Muscle of leg (tissue), 11 donors: ENCODE data around the gene CNTNAP1. TPM values are rescaled to one million over a fixed set of nuclear protein-coding genes. Genes with fewer than 3 reads are reported as not detected.

Experiments used
- DNase-seq: peaks from one replicate; pipeline ENCODE4 v3.0.0; 2013
- H3K27ac ChIP-seq: one replicate; pipeline ENCODE4 v1.5.1; 2013; ENCODE audit warnings: mild to moderate bottlenecking, low read length, control low read depth
- H3K27me3 ChIP-seq: one replicate; pipeline ENCODE4 v1.6.1; 2013; ENCODE audit warnings: low read length; ENCODE audit not compliant: control insufficient read depth, insufficient read depth
- H3K36me3 ChIP-seq: one replicate; pipeline ENCODE4 v1.6.1; 2013; ENCODE audit warnings: low read length; ENCODE audit not compliant: control insufficient read depth, insufficient read depth
- H3K4me1 ChIP-seq: one replicate; pipeline ENCODE4 v1.6.1; 2013; ENCODE audit warnings: low read length; ENCODE audit not compliant: control insufficient read depth, insufficient read depth
- H3K4me3 ChIP-seq: one replicate; pipeline ENCODE4 v1.5.1; 2013; ENCODE audit warnings: low read length, control low read depth
- H3K9me3 ChIP-seq: replicated peaks from 2 replicates; pipeline ENCODE4 v1.6.1; 2013; ENCODE audit warnings: low read depth, low read length; ENCODE audit not compliant: control insufficient read depth
- WGBS: methylation state at CpG from one replicate; pipeline ENCODE4 v1.1.5; 2013; ENCODE audit warnings: missing lambda C conversion rate; ENCODE audit not compliant: insufficient coverage; 5-methylcytosine and 5-hydroxymethylcytosine counted together
- polyA plus RNA-seq, 8 donors: library from polyadenylated mRNA; unstranded; fragments of 120-200 nt; gene quantifications; one replicate each; pipeline versions ENCODE4 v1.2.1 to v1.2.3, GENCODE V29; 2013; ENCODE audit warnings: inconsistent platforms in 1 of 8, low replicate concordance in 1 of 8; ENCODE audit not compliant: insufficient read length in 8 of 8, insufficient read depth in 1 of 8
- total RNA-seq: library from RNA; stranded (reverse); fragments of 120-200 nt; gene quantifications from one replicate; pipeline ENCODE4 v1.2.4, GENCODE V29; 2013

CNTNAP1 gene
- total and polyA plus RNA-seq, 9 donors = 8.1 to 15.7 (median 13.0) TPM

DNA sequence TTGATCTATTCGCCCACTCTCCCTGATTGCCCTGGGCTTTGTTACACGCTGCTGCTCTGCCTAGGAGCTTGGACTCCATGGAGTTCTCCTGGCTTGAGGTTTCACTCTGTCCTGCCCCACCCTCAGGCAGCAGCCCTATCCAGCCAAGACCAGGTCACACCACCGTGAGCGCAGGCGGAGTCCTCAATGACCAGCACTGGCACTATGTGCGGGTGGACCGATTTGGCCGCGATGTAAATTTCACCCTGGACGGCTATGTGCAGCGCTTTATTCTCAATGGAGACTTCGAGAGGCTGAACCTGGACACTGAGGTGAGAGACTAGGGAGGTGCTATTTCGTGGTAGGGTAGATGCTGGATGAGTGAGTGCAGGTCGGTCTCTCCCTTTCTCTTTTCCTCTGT is 3.5 kb downstream of the CNTNAP1 start:
- no peaks in the 10 kb centered on the region for H3K9me3 ChIP-seq
- peaks cover 36% of the 10 kb centered on the region for H3K4me1 ChIP-seq
- no peak for DNase-seq
- no peak overlapping the region for H3K27ac ChIP-seq
- H3K27me3 ChIP-seq = peaks cover 84% of the 10 kb centered on the region
- peaks cover 2% of the 10 kb centered on the region for H3K36me3 ChIP-seq
- no peak overlapping the region for H3K4me3 ChIP-seq
- 55% methylated on average over 8 of the region's 14 CpGs for WGBS

DNA sequence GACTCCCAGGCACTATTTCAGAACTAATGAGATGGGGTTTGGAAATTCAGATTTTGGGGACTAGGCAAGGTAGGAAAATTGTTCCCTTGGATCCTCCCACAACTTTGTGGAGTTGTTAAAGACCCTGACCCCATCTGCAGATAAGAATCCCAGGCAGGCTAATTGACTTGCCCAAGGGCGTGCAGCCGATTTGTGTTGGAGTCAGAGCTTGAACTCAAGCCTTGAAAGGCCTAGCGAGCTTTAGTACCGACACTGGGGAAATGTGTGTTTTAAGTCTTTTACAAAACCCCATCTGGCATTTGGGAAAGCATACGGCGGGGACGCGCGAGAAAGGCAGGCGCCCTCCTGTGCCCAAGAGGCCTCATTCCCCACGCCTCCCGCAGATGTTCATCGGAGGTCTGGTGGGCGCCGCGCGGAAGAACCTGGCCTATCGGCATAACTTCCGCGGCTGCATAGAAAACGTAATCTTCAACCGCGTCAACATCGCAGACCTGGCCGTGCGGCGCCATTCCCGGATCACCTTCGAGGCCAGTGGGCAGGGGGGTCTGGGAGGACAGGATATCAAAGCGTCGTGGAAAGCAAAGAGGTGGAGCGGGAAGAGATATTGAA is 4.3 kb downstream of the CNTNAP1 start:
- peaks cover 2% of the 10 kb centered on the region for H3K36me3 ChIP-seq
- no peaks in the 10 kb centered on the region for H3K9me3 ChIP-seq
- WGBS = 51% methylated on average over 31 of the region's 32 CpGs
- DNase-seq = no peak
- H3K27ac ChIP-seq = no peak overlapping the region
- no peak overlapping the region for H3K4me3 ChIP-seq
- peaks cover 78% of the 10 kb centered on the region for H3K27me3 ChIP-seq
- peaks cover 32% of the 10 kb centered on the region for H3K4me1 ChIP-seq

DNA sequence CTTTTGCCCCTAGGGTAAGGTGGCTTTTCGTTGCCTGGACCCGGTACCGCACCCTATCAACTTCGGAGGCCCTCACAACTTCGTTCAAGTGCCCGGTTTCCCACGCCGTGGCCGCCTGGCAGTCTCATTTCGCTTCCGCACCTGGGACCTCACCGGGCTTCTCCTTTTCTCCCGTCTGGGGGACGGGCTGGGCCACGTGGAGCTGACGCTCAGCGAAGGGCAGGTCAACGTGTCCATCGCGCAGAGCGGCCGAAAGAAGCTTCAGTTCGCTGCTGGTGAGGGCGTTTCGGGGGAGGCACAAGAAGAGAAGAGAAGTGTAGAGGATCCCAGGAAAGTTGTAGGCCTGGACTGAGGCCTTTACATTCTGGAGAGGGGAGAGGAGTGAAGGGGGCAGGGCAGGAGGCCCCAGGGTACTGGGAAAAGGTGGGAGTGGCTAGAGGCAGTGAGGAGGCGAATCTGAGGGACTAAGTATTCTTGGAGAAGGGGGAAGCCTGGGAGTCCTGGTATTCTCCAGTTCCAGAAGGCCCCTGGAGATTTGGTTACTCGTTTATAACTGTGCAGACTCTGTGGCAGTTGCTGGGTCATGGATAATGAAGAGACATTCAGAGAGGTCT is 5.5 kb downstream of the CNTNAP1 start:
- H3K4me1 ChIP-seq = peaks cover 22% of the 10 kb centered on the region
- peaks cover 8% of the 10 kb centered on the region for H3K36me3 ChIP-seq
- H3K27ac ChIP-seq = no peak overlapping the region
- H3K9me3 ChIP-seq = no peaks in the 10 kb centered on the region
- H3K27me3 ChIP-seq = peaks cover 68% of the 10 kb centered on the region
- no peak for DNase-seq
- 51% methylated on average over 26 of the region's 27 CpGs for WGBS
- H3K4me3 ChIP-seq = no peak overlapping the region

DNA sequence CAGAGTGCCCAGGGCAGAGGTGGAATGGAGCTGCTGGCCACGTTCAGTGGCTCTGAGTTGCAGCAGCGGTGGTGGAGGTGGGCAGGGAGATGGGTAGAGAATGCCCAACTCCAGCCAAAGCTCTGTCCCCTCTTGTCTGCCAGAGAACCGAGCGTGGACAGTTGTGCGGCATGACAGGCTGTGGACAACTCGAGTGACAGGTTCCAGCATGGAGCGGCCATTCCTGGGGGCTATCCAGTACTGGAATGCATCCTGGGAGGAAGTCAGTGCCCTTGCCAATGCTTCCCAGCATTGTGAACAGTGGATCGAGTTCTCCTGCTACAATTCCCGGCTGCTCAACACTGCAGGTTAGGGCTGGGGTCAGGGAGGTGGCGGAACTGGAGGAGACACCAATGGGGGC is 8.3 kb downstream of the CNTNAP1 start:
- peaks cover 41% of the 10 kb centered on the region for H3K27me3 ChIP-seq
- no peak for DNase-seq
- no peak overlapping the region for H3K4me3 ChIP-seq
- peaks cover 7% of the 10 kb centered on the region for H3K4me1 ChIP-seq
- H3K36me3 ChIP-seq = peaks cover 23% of the 10 kb centered on the region
- H3K27ac ChIP-seq = no peak overlapping the region
- H3K9me3 ChIP-seq = no peaks in the 10 kb centered on the region
- WGBS = 80% methylated on average over 10 of the region's 10 CpGs

DNA sequence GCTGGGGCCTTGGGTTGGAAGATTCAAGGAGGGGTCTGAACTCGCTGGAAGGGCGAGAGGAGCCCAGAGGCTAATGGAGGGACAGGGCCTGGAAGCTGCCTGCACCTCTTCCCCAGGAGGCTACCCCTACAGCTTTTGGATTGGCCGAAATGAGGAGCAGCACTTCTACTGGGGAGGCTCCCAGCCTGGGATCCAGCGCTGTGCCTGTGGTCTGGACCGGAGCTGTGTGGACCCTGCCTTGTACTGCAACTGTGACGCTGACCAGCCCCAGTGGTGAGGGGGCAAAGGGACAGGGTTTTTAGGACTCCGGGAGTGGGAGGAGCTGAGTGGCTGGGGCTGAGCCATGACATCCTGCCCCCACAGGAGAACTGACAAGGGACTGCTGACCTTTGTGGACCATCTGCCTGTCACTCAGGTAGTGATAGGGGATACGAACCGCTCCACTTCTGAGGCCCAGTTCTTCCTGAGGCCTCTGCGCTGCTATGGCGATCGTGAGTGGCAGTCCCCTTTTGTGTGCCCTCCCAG is 8.8 kb downstream of the CNTNAP1 start:
- DNase-seq = no peak
- Histone ChIP-seq H3K9me3 (no peaks in the 10 kb centered on the region), H3K4me1 (peaks cover 7% of the 10 kb centered on the region), H3K27ac (no peak overlapping the region), H3K27me3 (peaks cover 36% of the 10 kb centered on the region), H3K36me3 (peaks cover 25% of the 10 kb centered on the region), H3K4me3 (no peak overlapping the region)
- WGBS = 78% methylated on average over 12 of the region's 12 CpGs

- Histone ChIP-seq H3K9me3 (no peaks in the 10 kb centered on the region), H3K4me3 (no peak overlapping the region), H3K27me3 (peaks cover 22% of the 10 kb centered on the region), H3K4me1 (no peaks in the 10 kb centered on the region), H3K36me3 (peaks cover 30% of the 10 kb centered on the region), H3K27ac (no peak overlapping the region)
- WGBS = 88% methylated on average over 9 of the region's 11 CpGs
- no peak for DNase-seq
These were observed 10.2 kb downstream of the CNTNAP1 start for GRCh38 chr17:42692489-42692888.

- no CpG with 5 or more reads among the region's 3 CpGs for WGBS
- H3K36me3 ChIP-seq = peaks cover 40% of the 10 kb centered on the region
- no peaks in the 10 kb centered on the region for H3K9me3 ChIP-seq
- peaks cover 2% of the 10 kb centered on the region for H3K27me3 ChIP-seq
- peaks cover 8% of the 10 kb centered on the region for H3K4me1 ChIP-seq
- no peak overlapping the region for H3K4me3 ChIP-seq
- no peak overlapping the region for H3K27ac ChIP-seq
- DNase-seq = no peak
These were observed 12.2 kb downstream of the CNTNAP1 start for GRCh38 chr17:42694524-42694923.

DNA sequence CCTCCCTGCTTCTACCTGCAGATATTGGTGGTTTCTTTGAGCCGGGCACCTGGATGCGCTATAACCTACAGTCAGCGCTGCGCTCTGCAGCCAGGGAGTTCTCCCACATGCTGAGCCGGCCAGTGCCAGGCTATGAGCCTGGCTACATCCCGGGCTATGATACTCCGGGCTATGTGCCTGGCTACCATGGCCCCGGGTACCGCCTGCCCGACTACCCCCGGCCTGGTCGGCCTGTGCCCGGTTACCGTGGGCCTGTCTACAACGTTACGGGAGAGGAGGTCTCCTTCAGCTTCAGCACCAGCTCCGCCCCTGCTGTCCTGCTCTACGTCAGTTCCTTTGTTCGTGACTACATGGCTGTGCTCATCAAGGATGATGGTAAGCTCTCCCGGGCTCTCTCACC is 13.2 kb downstream of the CNTNAP1 start:
- peaks cover 46% of the 10 kb centered on the region for H3K36me3 ChIP-seq

DNA sequence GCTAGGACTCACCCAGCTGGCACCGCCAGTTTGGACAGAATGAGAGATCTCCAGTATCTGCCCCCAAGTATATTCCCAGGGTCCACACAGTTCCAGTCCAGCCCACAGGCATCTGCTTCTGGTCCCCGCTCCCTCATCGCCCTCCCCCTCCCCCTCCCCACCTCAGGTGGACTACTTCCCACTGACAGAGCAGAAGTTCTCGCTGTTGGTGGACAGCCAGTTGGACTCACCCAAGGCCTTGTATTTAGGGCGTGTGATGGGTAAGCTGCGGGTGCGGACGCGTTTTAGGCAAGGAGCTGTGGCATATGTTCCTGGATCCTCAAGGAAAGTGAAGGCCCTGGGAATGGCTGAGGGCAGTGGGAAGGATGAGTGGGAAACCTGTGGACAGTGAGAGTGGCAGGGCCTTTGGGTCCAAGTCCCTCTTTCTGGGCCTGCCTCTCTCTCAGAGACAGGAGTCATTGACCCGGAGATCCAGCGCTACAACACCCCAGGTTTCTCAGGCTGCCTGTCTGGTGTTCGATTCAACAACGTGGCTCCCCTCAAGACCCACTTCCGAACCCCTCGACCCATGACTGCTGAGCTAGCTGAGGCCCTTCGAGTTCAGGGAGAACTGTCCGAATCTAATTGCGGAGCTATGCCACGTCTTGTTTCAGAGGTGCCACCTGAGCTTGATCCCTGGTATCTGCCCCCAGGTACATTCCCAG is 14.9 kb downstream of the CNTNAP1 start:
- H3K4me3 ChIP-seq = no peak overlapping the region
- H3K27ac ChIP-seq = no peak overlapping the region
- no peaks in the 10 kb centered on the region for H3K9me3 ChIP-seq
- 96% methylated on average over 15 of the region's 19 CpGs for WGBS
- peaks cover 58% of the 10 kb centered on the region for H3K36me3 ChIP-seq
- no peaks in the 10 kb centered on the region for H3K27me3 ChIP-seq
- H3K4me1 ChIP-seq = peaks cover 8% of the 10 kb centered on the region
- DNase-seq = no peak

More for the DNA sequence above, 13.2 kb downstream of the CNTNAP1 start:
- no peaks in the 10 kb centered on the region for H3K9me3 ChIP-seq
- no peak for DNase-seq
- WGBS = 86% methylated on average over 20 of the region's 20 CpGs
- no peaks in the 10 kb centered on the region for H3K27me3 ChIP-seq
- no peak overlapping the region for H3K4me3 ChIP-seq
- no peak overlapping the region for H3K27ac ChIP-seq
- peaks cover 8% of the 10 kb centered on the region for H3K4me1 ChIP-seq

- Histone ChIP-seq H3K27me3 (no peaks in the 10 kb centered on the region), H3K4me1 (peaks cover 8% of the 10 kb centered on the region), H3K36me3 (peaks cover 67% of the 10 kb centered on the region), H3K9me3 (no peaks in the 10 kb centered on the region), H3K4me3 (no peak overlapping the region), H3K27ac (no peak overlapping the region)
- 33% methylated on average over 2 of the region's 2 CpGs for WGBS
- DNase-seq = peak; percentile 60
These were observed 16.5 kb downstream of the CNTNAP1 start for GRCh38 chr17:42698736-42699414.
